HUES48 (cell line): Measurements from ENCODE around the gene STXBP6.

Experiments
- H3K27ac ChIP-seq: one replicate; pipeline ENCODE4 v1.7.0; 2013; ENCODE audit warnings: low read depth, low read length, inconsistent platforms
- H3K27me3 ChIP-seq: 2 replicates; pipeline ENCODE4 v1.6.1; 2013; ENCODE audit warnings: mild to moderate bottlenecking, low read length; ENCODE audit not compliant: control insufficient read depth, insufficient read depth
- H3K36me3 ChIP-seq: 2 replicates; pipeline ENCODE4 v1.6.1; 2013; ENCODE audit warnings: low read length; ENCODE audit not compliant: control insufficient read depth, insufficient read depth
- H3K4me1 ChIP-seq: 2 replicates; pipeline ENCODE4 v1.6.1; 2013; ENCODE audit warnings: mild to moderate bottlenecking, low read length; ENCODE audit not compliant: control insufficient read depth, insufficient read depth
- H3K4me3 ChIP-seq: 2 replicates; pipeline ENCODE4 v1.5.1; 2013; ENCODE audit warnings: mild to moderate bottlenecking, low read depth, low read length
- H3K9ac ChIP-seq: 2 replicates; pipeline ENCODE4 v1.6.1; 2013; ENCODE audit warnings: mild to moderate bottlenecking, low read depth, low read length, moderate library complexity
- H3K9me3 ChIP-seq: 2 replicates; pipeline ENCODE4 v1.6.1; 2013; ENCODE audit warnings: low read length; ENCODE audit not compliant: control insufficient read depth, insufficient read depth

The STXBP6 gene

GRCh38 chr14:25011095-25011494 is 38.9 kb downstream of the STXBP6 start:
- Histone ChIP-seq H3K9ac (no peak overlapping the region), H3K27ac (no peak overlapping the region), H3K4me1 (peaks cover 27% of the 10 kb centered on the region), H3K4me3 (no peak overlapping the region), H3K27me3 (no peaks in the 10 kb centered on the region), H3K36me3 (no peaks in the 10 kb centered on the region), H3K9me3 (no peaks in the 10 kb centered on the region)

DNA sequence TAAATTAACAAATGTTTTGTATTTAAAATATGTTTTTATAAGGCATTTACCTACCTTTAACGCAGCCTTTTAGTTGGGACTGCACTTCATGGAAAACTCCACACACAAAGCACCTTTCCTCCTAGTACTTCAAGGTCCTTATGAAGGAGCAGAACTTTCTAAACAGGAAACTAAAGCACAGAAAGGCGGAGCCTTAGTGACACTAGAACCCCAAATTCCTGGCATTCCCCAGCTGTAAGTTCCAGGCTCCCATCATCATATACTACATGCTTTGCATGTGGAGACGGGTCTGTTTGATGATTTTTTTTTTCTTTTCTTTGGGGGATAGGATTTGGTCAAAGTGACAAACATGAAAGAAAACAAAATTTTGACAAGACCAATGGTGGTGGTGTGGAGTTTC is 39.5 kb downstream of the STXBP6 start:
- Histone ChIP-seq H3K4me1 (peaks cover 27% of the 10 kb centered on the region), H3K36me3 (no peaks in the 10 kb centered on the region), H3K4me3 (no peak overlapping the region; the same call in 1 of the 2 replicates), H3K27me3 (no peaks in the 10 kb centered on the region), H3K9ac (no peak overlapping the region), H3K27ac (no peak overlapping the region), H3K9me3 (no peaks in the 10 kb centered on the region)

GRCh38 chr14:25009891-25010290 is 40.1 kb downstream of the STXBP6 start:
- no peak overlapping the region for H3K4me3 ChIP-seq
- no peaks in the 10 kb centered on the region for H3K9me3 ChIP-seq

DNA sequence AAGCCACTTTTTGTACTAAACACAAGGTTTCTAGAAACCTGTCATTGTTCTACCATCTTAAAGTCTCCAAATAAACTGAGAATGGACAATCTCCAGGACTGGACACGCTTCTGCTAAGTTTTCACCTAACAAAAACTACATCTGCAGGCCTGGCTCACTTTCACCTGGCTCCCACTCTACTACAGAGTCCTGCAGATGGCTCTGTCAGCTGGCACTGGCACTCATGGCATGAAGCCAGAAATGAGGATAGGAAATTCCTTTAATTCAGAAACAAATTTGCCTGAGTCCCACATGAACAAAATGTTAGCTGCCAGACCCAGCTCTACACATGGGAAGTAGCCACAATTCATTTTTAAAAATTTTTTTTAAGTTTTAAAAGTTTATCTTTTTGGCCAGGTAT is 42.1 kb downstream of the STXBP6 start:
- Histone ChIP-seq H3K4me3 (no peak overlapping the region), H3K9ac (no peak overlapping the region), H3K4me1 (peaks cover 27% of the 10 kb centered on the region), H3K27me3 (no peaks in the 10 kb centered on the region), H3K27ac (no peak overlapping the region), H3K36me3 (no peaks in the 10 kb centered on the region), H3K9me3 (no peaks in the 10 kb centered on the region)

More at GRCh38 chr14:25009891-25010290, 40.1 kb downstream of the STXBP6 start:
- Histone ChIP-seq H3K27ac (peak overlapping the region; percentile 31), H3K4me1 (peaks cover 27% of the 10 kb centered on the region), H3K9ac (no peak overlapping the region), H3K36me3 (no peaks in the 10 kb centered on the region), H3K27me3 (no peaks in the 10 kb centered on the region)

- H3K9ac ChIP-seq = no peak overlapping the region
- no peaks in the 10 kb centered on the region for H3K9me3 ChIP-seq
- H3K4me3 ChIP-seq = no peak overlapping the region
- H3K27me3 ChIP-seq = no peaks in the 10 kb centered on the region
- no peaks in the 10 kb centered on the region for H3K36me3 ChIP-seq
- H3K27ac ChIP-seq = no peak overlapping the region
- H3K4me1 ChIP-seq = peaks cover 27% of the 10 kb centered on the region
These were observed 42.8 kb downstream of the STXBP6 start for GRCh38 chr14:25006961-25007795.

DNA sequence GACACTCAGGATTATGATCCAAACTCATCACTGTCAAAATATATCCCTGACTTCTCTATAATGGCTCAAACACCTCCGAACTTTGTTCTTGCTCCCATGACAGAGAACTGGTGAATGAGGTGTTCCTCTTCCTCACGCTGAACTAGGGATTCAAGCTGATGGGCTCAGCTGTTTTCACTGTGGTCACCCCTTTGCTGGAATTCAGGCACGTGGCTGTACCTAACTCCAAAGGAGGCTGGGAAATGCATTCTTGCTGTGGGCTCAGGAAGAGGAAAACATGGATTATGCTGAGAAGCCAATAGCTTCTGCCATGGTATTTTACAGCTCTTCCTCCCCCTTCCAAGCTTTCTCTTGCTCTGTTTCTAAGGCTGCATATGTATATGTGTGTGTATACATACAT is 43.9 kb downstream of the STXBP6 start:
- Histone ChIP-seq H3K27me3 (no peaks in the 10 kb centered on the region), H3K4me3 (no peak overlapping the region), H3K9ac (no peak overlapping the region), H3K9me3 (no peaks in the 10 kb centered on the region), H3K36me3 (no peaks in the 10 kb centered on the region), H3K27ac (no peak overlapping the region), H3K4me1 (peaks cover 27% of the 10 kb centered on the region)

DNA sequence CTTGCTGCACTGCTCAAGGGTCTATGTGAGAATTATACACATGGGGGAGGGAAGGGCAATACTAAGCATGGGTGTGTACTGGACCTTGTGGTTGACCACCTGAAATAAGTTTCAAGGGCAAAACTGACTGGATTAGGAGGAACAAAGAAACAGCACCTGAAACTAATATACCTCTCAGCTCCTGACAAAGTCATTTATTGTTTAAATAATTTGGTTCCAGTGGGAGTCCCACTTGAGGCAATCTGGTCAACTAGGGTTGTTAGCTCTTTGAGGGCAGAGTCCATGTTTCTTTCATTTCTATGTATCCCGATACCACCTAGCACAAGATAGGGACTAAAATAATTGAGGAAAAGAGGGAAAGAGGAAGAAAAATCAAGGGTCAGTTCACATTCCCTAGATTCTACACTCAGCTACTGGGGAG is 45.5 kb downstream of the STXBP6 start:
- Histone ChIP-seq H3K4me1 (peaks cover 13% of the 10 kb centered on the region), H3K9me3 (no peaks in the 10 kb centered on the region), H3K36me3 (no peaks in the 10 kb centered on the region), H3K27me3 (no peaks in the 10 kb centered on the region), H3K27ac (no peak overlapping the region), H3K4me3 (no peak overlapping the region), H3K9ac (no peak overlapping the region)

DNA sequence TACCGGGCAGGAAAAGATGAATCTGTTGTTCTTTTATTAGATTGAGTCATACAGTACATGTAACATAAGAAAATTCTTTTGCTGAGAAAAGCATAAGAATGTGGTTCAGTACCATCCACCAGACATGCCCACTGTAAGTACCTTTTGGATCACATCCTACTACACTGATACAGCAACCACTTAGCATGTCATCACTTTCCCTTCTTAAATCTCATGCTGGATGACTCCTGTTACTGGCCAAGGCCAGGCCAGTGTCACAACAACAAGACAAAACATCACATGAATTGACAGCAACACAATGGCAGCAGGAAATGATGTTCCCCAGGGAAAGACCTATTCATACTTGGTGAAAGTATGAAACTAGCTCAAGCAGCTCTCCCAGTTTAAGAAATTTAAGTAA is 46.4 kb downstream of the STXBP6 start:
- Histone ChIP-seq H3K27ac (no peak overlapping the region), H3K4me1 (peaks cover 5% of the 10 kb centered on the region), H3K27me3 (no peaks in the 10 kb centered on the region), H3K9ac (no peak overlapping the region), H3K4me3 (no peak overlapping the region), H3K36me3 (no peaks in the 10 kb centered on the region), H3K9me3 (no peaks in the 10 kb centered on the region)

GRCh38 chr14:25001601-25002000 is 48.3 kb downstream of the STXBP6 start:
- Histone ChIP-seq H3K4me1 (no peaks in the 10 kb centered on the region), H3K4me3 (no peak overlapping the region), H3K9ac (no peak overlapping the region), H3K9me3 (no peaks in the 10 kb centered on the region), H3K36me3 (no peaks in the 10 kb centered on the region), H3K27ac (no peak overlapping the region), H3K27me3 (no peaks in the 10 kb centered on the region)

- Histone ChIP-seq H3K4me1 (no peaks in the 10 kb centered on the region), H3K9me3 (no peaks in the 10 kb centered on the region), H3K4me3 (no peak overlapping the region), H3K27me3 (no peaks in the 10 kb centered on the region), H3K27ac (no peak overlapping the region), H3K36me3 (no peaks in the 10 kb centered on the region), H3K9ac (no peak overlapping the region)
These were observed 48.8 kb downstream of the STXBP6 start for GRCh38 chr14:25001156-25001555.

DNA sequence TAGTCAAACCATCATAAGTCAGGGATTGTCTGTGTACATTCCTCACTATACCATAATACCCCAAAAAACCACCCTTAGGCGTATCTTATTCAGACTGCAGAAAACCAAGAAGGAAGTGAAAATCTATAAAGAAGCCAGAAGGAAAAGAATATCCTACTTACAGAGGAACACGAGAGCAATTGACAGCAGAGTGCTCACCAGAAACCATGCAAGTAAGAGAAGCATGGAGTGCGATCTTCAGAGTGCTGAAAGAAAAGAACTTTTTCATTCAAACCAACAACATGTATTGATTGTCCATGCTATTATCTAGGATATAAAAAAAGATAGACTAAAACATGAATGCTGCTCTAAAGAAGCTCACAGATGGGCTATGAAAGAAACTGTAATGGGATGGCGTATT is 50.8 kb downstream of the STXBP6 start:
- no peaks in the 10 kb centered on the region for H3K27me3 ChIP-seq
- H3K9ac ChIP-seq = no peak overlapping the region
- no peaks in the 10 kb centered on the region for H3K36me3 ChIP-seq
- no peaks in the 10 kb centered on the region for H3K4me1 ChIP-seq
- H3K4me3 ChIP-seq = no peak overlapping the region
- H3K27ac ChIP-seq = no peak overlapping the region
- no peaks in the 10 kb centered on the region for H3K9me3 ChIP-seq
